ENCODE measurements around the gene DNAJA3.

DNA sequence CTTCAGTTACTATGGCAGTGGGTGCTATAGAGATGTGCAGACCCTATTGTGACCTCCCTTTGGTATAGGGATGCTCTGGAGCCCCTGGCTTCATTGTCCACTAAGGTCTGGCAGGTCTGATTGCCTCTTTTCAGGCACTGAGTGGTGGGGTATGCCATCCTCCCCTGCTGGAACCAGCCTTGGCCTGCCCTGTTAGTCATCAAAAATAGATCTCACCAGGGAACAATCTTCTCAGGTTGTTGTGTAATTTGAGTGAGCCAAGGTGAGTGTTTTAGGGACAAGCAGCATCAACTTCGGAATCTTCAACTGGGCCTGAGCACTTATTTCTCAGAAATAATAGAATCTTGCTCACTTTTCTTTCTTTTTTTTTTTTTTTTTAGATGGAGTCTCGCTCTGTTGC is 70.1 kb downstream of the DNAJA3 start:
- TF ChIP-seq EZH2 (IDR thresholded peaks at IDR 0.05; ENCODE audit: insufficient read depth, poor library complexity, severe bottlenecking): no peak
- TF ChIP-seq EZH2phosphoT487 (IDR thresholded peaks at IDR 0.05; ENCODE audit: insufficient read depth, low read depth): no peak
